Measurements from ENCODE around the gene CNPY1. TPM values are rescaled to one million over a fixed set of nuclear protein-coding genes. Genes with fewer than 3 reads are reported as not detected.

Gene CNPY1
- total RNA-seq, 1 experiment from 2014 or later: not detected

GRCh38 chr7:155466142-155466813, 80.1 kb downstream of the CNPY1 start:
- no peaks in the 10 kb centered on the region for H4K20me1 ChIP-seq (ENCODE audit: control insufficient read depth, insufficient read depth, insufficient read length)
- no CpG with 5 or more reads among the region's 42 CpGs for WGBS (ENCODE audit: extremely low coverage, insufficient read length, low lambda C conversion rate)

More at GRCh38 chr7:155466142-155466813, 80.1 kb downstream of the CNPY1 start:
- Histone ChIP-seq H2BK5ac (ENCODE audit: insufficient read length, low read length) (no peak overlapping the region), H3K23ac (ENCODE audit: insufficient read length, low read depth, low read length) (no peak overlapping the region), H2AFZ (ENCODE audit: low read length) (no peak overlapping the region), H4K5ac (ENCODE audit: insufficient read length, low read depth, low read length) (no peak overlapping the region), H2AK5ac (ENCODE audit: insufficient read length, low read length) (no peak overlapping the region), H2BK20ac (ENCODE audit: low read depth, low read length, poor library complexity, severe bottlenecking) (no peak overlapping the region), H3K4me1 (ENCODE audit: insufficient read depth, low read length) (no peaks in the 10 kb centered on the region), H4K91ac (ENCODE audit: insufficient read length, low read depth, low read length) (no peak overlapping the region), H3K79me1 (ENCODE audit: insufficient read depth, low read depth, low read length, poor library complexity, severe bottlenecking) (no peaks in the 10 kb centered on the region), H3K27me3 (ENCODE audit: insufficient read depth, low read length) (peaks cover 97% of the 10 kb centered on the region), H3K23me2 (ENCODE audit: insufficient read length, low read depth, low read length, poor library complexity, severe bottlenecking) (peaks cover 8% of the 10 kb centered on the region), H3K4ac (ENCODE audit: low read depth, low read length) (no peak overlapping the region), H2BK12ac (ENCODE audit: insufficient read length, low read depth, low read length) (no peak overlapping the region), H3K79me2 (ENCODE audit: insufficient read depth, low read length) (no peaks in the 10 kb centered on the region), H2BK120ac (ENCODE audit: low read depth, low read length, poor library complexity, severe bottlenecking) (no peak overlapping the region), H2BK15ac (ENCODE audit: low read depth, low read length) (no peak overlapping the region), H3K56ac (ENCODE audit: insufficient read length, low read depth, low read length) (no peak overlapping the region), H3K4me2 (ENCODE audit: insufficient read depth, insufficient read length, low read length) (peak overlapping the region; percentile 1), H3K14ac (ENCODE audit: insufficient read depth, low read length) (no peak overlapping the region), H3K27ac (ENCODE audit: insufficient read length, low read depth, low read length) (no peak overlapping the region), H3K9me3 (ENCODE audit: control insufficient read depth, low read depth, low read length) (no peaks in the 10 kb centered on the region), H3K9ac (ENCODE audit: extremely low read depth, insufficient read length, low read length) (no peak overlapping the region), H3K18ac (ENCODE audit: insufficient read length, low read depth, low read length) (no peak overlapping the region), H3T11ph (ENCODE audit: low read length) (no peak overlapping the region), H4K8ac (replicated peaks; ENCODE audit: insufficient read length, low read depth, low read length) (no peak overlapping the region)
- H3K9me3 Mint-ChIP-seq: peaks cover 0 to 2% of the 10 kb centered on the region in 2 experiments; a peak in 2 of 5 replicates
- DNase-seq: no peak
- peak overlapping the region; percentile 8 to 65; a peak in 3 of 5 replicates for H3K4me3 Mint-ChIP-seq
- no peaks in the 10 kb centered on the region; a peak in 1 of 7 replicates for H3K36me3 Mint-ChIP-seq (ENCODE audit: insufficient read depth in 1 of 3, low read depth in 3 of 3)
- peaks cover 100% of the 10 kb centered on the region for H3K27me3 Mint-ChIP-seq (ENCODE audit: low read depth)
- TF ChIP-seq, protein P1, sequence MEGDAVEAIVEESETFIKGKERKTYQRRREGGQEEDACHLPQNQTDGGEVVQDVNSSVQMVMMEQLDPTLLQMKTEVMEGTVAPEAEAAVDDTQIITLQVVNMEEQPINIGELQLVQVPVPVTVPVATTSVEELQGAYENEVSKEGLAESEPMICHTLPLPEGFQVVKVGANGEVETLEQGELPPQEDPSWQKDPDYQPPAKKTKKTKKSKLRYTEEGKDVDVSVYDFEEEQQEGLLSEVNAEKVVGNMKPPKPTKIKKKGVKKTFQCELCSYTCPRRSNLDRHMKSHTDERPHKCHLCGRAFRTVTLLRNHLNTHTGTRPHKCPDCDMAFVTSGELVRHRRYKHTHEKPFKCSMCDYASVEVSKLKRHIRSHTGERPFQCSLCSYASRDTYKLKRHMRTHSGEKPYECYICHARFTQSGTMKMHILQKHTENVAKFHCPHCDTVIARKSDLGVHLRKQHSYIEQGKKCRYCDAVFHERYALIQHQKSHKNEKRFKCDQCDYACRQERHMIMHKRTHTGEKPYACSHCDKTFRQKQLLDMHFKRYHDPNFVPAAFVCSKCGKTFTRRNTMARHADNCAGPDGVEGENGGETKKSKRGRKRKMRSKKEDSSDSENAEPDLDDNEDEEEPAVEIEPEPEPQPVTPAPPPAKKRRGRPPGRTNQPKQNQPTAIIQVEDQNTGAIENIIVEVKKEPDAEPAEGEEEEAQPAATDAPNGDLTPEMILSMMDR (conservative IDR thresholded peaks at IDR 0.05): no peak
- no peak overlapping the region for H3K27ac Mint-ChIP-seq
- H3K4me1 Mint-ChIP-seq: peaks cover 11 to 21% of the 10 kb centered on the region in 2 experiments

Data from H9 (cell line).